NB4 (cell line): ENCODE data around the gene SAPCD2.

Experiments used
- MAX ChIP-seq: IDR thresholded peaks from 2 replicates; pipeline ENCODE4 v1.6.1; 2011; ENCODE audit warnings: low read depth, low read length
- MYC ChIP-seq: IDR thresholded peaks from 2 replicates; pipeline ENCODE4 v1.6.1; 2011; ENCODE audit warnings: low read depth, low read length
- POLR2A ChIP-seq: IDR thresholded peaks from 2 replicates; pipeline ENCODE4 v1.6.1; 2011; ENCODE audit warnings: mild to moderate bottlenecking; ENCODE audit not compliant: insufficient read length; ENCODE audit errors: extremely low read depth
- TF ChIP-seq, protein P1 (sequence below): IDR thresholded peaks from one replicate; pipeline ENCODE4 v1.5.1; 2012; ENCODE audit warnings: low read depth, low read length

- no peak for TF ChIP-seq MAX
- TF ChIP-seq, protein P1, sequence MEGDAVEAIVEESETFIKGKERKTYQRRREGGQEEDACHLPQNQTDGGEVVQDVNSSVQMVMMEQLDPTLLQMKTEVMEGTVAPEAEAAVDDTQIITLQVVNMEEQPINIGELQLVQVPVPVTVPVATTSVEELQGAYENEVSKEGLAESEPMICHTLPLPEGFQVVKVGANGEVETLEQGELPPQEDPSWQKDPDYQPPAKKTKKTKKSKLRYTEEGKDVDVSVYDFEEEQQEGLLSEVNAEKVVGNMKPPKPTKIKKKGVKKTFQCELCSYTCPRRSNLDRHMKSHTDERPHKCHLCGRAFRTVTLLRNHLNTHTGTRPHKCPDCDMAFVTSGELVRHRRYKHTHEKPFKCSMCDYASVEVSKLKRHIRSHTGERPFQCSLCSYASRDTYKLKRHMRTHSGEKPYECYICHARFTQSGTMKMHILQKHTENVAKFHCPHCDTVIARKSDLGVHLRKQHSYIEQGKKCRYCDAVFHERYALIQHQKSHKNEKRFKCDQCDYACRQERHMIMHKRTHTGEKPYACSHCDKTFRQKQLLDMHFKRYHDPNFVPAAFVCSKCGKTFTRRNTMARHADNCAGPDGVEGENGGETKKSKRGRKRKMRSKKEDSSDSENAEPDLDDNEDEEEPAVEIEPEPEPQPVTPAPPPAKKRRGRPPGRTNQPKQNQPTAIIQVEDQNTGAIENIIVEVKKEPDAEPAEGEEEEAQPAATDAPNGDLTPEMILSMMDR: no peak
- TF ChIP-seq MYC: no peak
- no peak for TF ChIP-seq POLR2A
Measured at GRCh38 chr9:137055385-137056364, 14.7 kb downstream of the SAPCD2 start.
